ENCODE results near the gene NHSL1. TPM values are rescaled to one million over a fixed set of nuclear protein-coding genes. Genes with fewer than 3 reads are reported as not detected.

Gene NHSL1
- total RNA-seq, 1 donor from 2014 or later, result 23.4 TPM

GRCh38 chr6:138451043-138451442 lies 48.3 kb downstream of the NHSL1 start:
- Mint-ChIP-seq H3K27ac (ENCODE audit: unreplicated experiment) (no peak overlapping the region), H3K36me3 (ENCODE audit: low read depth) (peaks cover 2% of the 10 kb centered on the region), H3K9me3 (ENCODE audit: low read depth) (no peaks in the 10 kb centered on the region), H3K27me3 (ENCODE audit: low read depth) (no peaks in the 10 kb centered on the region), H3K4me1 (ENCODE audit: low read depth) (no peaks in the 10 kb centered on the region), H3K4me3 (ENCODE audit: unreplicated experiment) (no peak overlapping the region)
- DNase-seq (ENCODE audit: low spot score), result no peak
- no peak for TF ChIP-seq CTCF (IDR thresholded peaks at IDR 0.05)

GRCh38 chr6:138450445-138450844 lies 48.8 kb downstream of the NHSL1 start:
- no peak for TF ChIP-seq CTCF (IDR thresholded peaks at IDR 0.05)
- Mint-ChIP-seq H3K27ac (ENCODE audit: unreplicated experiment) (no peak overlapping the region), H3K4me3 (ENCODE audit: unreplicated experiment) (no peak overlapping the region), H3K9me3 (ENCODE audit: low read depth) (no peaks in the 10 kb centered on the region), H3K27me3 (ENCODE audit: low read depth) (no peaks in the 10 kb centered on the region), H3K36me3 (ENCODE audit: low read depth) (peaks cover 2% of the 10 kb centered on the region), H3K4me1 (ENCODE audit: low read depth) (no peaks in the 10 kb centered on the region)
- no peak for DNase-seq (ENCODE audit: low spot score)

GRCh38 chr6:138446821-138447220 lies 52.5 kb downstream of the NHSL1 start:
- Mint-ChIP-seq H3K27me3 (ENCODE audit: low read depth) (no peaks in the 10 kb centered on the region), H3K4me1 (ENCODE audit: low read depth) (peaks cover 5% of the 10 kb centered on the region), H3K4me3 (ENCODE audit: unreplicated experiment) (no peak overlapping the region), H3K9me3 (ENCODE audit: low read depth) (no peaks in the 10 kb centered on the region), H3K36me3 (ENCODE audit: low read depth) (peaks cover 9% of the 10 kb centered on the region), H3K27ac (ENCODE audit: unreplicated experiment) (no peak overlapping the region)
- no peak for DNase-seq (ENCODE audit: low spot score)
- no peak for TF ChIP-seq CTCF (IDR thresholded peaks at IDR 0.05)

- no peak overlapping the region for H3K4me3 Mint-ChIP-seq (ENCODE audit: unreplicated experiment)
- no peak overlapping the region for H3K27ac Mint-ChIP-seq (ENCODE audit: unreplicated experiment)
- H3K9me3 Mint-ChIP-seq (ENCODE audit: low read depth), result no peaks in the 10 kb centered on the region
- DNase-seq (ENCODE audit: low spot score), result no peak
- no peak for TF ChIP-seq CTCF (IDR thresholded peaks at IDR 0.05)
- H3K27me3 Mint-ChIP-seq (ENCODE audit: low read depth), result no peaks in the 10 kb centered on the region
- H3K4me1 Mint-ChIP-seq (ENCODE audit: low read depth), result peaks cover 5% of the 10 kb centered on the region
- H3K36me3 Mint-ChIP-seq (ENCODE audit: low read depth), result peaks cover 13% of the 10 kb centered on the region
Measured at GRCh38 chr6:138443979-138444378, 55.3 kb downstream of the NHSL1 start.

- no peaks in the 10 kb centered on the region for H3K27me3 Mint-ChIP-seq (ENCODE audit: low read depth)
- no peak for TF ChIP-seq CTCF (IDR thresholded peaks at IDR 0.05)
- H3K36me3 Mint-ChIP-seq (ENCODE audit: low read depth), result peaks cover 13% of the 10 kb centered on the region
- no peak overlapping the region for H3K27ac Mint-ChIP-seq (ENCODE audit: unreplicated experiment)
- no peak for DNase-seq (ENCODE audit: low spot score)
- peaks cover 5% of the 10 kb centered on the region for H3K4me1 Mint-ChIP-seq (ENCODE audit: low read depth)
- no peaks in the 10 kb centered on the region for H3K9me3 Mint-ChIP-seq (ENCODE audit: low read depth)
- H3K4me3 Mint-ChIP-seq (ENCODE audit: unreplicated experiment), result no peak overlapping the region
Measured at GRCh38 chr6:138442663-138443062, 56.6 kb downstream of the NHSL1 start.

Data from chondrocyte (in vitro differentiated cells).